ENCODE measurements around the gene KRT1. TPM values are rescaled to one million over a fixed set of nuclear protein-coding genes. Genes with fewer than 3 reads are reported as not detected.

The KRT1 gene
- total RNA-seq, 1 donor from 2014 or later = not detected

GRCh38 chr12:52644078-52644415 lies 36.2 kb downstream of the KRT1 start:
- H3K4me3 ChIP-seq (ENCODE audit: low read depth, low read length) = no peak overlapping the region
- no peak for TF ChIP-seq CTCF (conservative IDR thresholded peaks at IDR 0.05; ENCODE audit: low read depth, low read length)
- DNase-seq (ENCODE audit: low read depth) = no peak

GRCh38 chr12:52643233-52644077 lies 36.8 kb downstream of the KRT1 start:
- no peak overlapping the region for H3K4me3 ChIP-seq (ENCODE audit: low read depth, low read length)
- DNase-seq (ENCODE audit: low read depth) = no peak
- no peak for TF ChIP-seq CTCF (conservative IDR thresholded peaks at IDR 0.05; ENCODE audit: low read depth, low read length)

- DNase-seq (ENCODE audit: low read depth) = no peak
- no peak overlapping the region for H3K4me3 ChIP-seq (ENCODE audit: low read depth, low read length)
- no peak for TF ChIP-seq CTCF (conservative IDR thresholded peaks at IDR 0.05; ENCODE audit: low read depth, low read length)
These were observed 38.7 kb downstream of the KRT1 start for GRCh38 chr12:52641468-52641867.

- TF ChIP-seq CTCF (conservative IDR thresholded peaks at IDR 0.05; ENCODE audit: low read depth, low read length) = no peak
- DNase-seq (ENCODE audit: low read depth) = no peak
- H3K4me3 ChIP-seq (ENCODE audit: low read depth, low read length) = no peak overlapping the region
These were observed 42.9 kb downstream of the KRT1 start for GRCh38 chr12:52637299-52637698.

DNA sequence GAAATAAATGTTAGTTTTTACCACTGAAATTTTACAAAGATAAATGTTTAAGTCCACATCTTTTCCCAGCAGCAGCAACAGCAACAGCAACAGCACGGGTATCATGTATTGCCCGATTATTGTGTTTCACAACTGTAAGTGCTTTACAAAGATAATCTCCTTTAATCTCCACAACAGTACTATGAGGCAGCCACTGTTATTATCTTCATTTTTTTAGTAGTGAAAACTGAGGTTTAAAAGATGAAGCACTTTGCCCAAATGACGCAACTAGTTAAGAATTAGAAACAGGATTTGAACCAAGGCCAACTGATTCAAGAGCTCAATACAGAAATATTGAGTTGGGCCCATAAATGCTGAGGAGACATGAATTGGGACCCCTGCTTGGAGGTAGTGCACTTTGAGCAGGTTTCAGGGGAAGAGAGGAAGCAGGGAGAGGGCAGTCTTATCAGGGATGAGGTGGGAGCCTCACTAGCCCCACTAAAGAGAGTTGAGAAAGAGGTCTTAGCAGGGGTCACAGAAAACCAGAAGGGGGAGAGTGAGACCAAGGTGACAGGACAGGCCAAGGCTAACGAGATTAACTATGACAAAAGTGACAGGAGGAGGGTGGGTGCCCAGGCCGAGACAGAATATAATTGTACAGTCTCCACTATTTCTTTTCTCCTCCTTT lies 43.5 kb downstream of the KRT1 start:
- DNase-seq (ENCODE audit: low read depth) = no peak
- TF ChIP-seq CTCF (conservative IDR thresholded peaks at IDR 0.05; ENCODE audit: low read depth, low read length) = no peak
- H3K4me3 ChIP-seq (ENCODE audit: low read depth, low read length) = no peak overlapping the region

DNA sequence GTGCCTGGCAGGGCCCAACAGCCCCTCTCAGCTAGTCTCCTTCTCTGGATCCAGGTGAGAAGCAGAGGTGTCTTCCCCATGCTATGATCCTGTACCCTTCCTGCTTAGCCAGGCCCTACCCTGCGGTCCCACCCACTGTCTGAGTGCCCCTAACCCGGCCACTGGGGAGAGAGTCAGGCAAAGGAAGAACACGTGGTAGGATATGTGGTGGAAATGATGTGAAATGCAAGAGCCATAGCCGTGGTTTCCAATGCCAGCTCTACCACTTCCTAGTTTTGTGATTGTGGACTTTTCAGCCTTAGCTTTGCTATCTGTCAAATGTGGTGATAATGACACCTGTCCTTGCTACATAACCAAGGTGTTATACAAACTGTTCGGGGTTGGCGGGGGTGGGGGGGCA lies 44.0 kb downstream of the KRT1 start:
- TF ChIP-seq CTCF (conservative IDR thresholded peaks at IDR 0.05; ENCODE audit: low read depth, low read length) = no peak
- H3K4me3 ChIP-seq (ENCODE audit: low read depth, low read length) = no peak overlapping the region
- no peak for DNase-seq (ENCODE audit: low read depth)
